ENCODE results near the gene WDR81.
"Not testable (repeated sequence)": the region's sequence is repeated elsewhere in the genome, so short reads cannot be mapped to it uniquely, and the experiment has no call there.

Gene WDR81

GRCh38 chr17:1707107-1707506 is 17.4 kb upstream of the WDR81 start:
- Histone ChIP-seq H3K27ac (replicated peaks) (no peak overlapping the region), H3K27me3 (ENCODE audit: insufficient read depth, poor library complexity, severe bottlenecking) (peaks cover 2% of the 10 kb centered on the region), H3K4me3 (replicated peaks; ENCODE audit: insufficient read depth, low read length) (no peak overlapping the region)
- TF ChIP-seq GABPA (IDR thresholded peaks at IDR 0.05; ENCODE audit: low read depth) (no peak), SPI1 (IDR thresholded peaks at IDR 0.05; ENCODE audit: borderline replicate concordance, low read depth) (no peak), POLR2AphosphoS5 (IDR thresholded peaks at IDR 0.05; ENCODE audit: low read depth) (no peak)
- TF ChIP-seq, protein P1, sequence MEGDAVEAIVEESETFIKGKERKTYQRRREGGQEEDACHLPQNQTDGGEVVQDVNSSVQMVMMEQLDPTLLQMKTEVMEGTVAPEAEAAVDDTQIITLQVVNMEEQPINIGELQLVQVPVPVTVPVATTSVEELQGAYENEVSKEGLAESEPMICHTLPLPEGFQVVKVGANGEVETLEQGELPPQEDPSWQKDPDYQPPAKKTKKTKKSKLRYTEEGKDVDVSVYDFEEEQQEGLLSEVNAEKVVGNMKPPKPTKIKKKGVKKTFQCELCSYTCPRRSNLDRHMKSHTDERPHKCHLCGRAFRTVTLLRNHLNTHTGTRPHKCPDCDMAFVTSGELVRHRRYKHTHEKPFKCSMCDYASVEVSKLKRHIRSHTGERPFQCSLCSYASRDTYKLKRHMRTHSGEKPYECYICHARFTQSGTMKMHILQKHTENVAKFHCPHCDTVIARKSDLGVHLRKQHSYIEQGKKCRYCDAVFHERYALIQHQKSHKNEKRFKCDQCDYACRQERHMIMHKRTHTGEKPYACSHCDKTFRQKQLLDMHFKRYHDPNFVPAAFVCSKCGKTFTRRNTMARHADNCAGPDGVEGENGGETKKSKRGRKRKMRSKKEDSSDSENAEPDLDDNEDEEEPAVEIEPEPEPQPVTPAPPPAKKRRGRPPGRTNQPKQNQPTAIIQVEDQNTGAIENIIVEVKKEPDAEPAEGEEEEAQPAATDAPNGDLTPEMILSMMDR (IDR thresholded peaks at IDR 0.05; ENCODE audit: insufficient read depth, low read length): no peak
- TF ChIP-seq, protein P2, sequence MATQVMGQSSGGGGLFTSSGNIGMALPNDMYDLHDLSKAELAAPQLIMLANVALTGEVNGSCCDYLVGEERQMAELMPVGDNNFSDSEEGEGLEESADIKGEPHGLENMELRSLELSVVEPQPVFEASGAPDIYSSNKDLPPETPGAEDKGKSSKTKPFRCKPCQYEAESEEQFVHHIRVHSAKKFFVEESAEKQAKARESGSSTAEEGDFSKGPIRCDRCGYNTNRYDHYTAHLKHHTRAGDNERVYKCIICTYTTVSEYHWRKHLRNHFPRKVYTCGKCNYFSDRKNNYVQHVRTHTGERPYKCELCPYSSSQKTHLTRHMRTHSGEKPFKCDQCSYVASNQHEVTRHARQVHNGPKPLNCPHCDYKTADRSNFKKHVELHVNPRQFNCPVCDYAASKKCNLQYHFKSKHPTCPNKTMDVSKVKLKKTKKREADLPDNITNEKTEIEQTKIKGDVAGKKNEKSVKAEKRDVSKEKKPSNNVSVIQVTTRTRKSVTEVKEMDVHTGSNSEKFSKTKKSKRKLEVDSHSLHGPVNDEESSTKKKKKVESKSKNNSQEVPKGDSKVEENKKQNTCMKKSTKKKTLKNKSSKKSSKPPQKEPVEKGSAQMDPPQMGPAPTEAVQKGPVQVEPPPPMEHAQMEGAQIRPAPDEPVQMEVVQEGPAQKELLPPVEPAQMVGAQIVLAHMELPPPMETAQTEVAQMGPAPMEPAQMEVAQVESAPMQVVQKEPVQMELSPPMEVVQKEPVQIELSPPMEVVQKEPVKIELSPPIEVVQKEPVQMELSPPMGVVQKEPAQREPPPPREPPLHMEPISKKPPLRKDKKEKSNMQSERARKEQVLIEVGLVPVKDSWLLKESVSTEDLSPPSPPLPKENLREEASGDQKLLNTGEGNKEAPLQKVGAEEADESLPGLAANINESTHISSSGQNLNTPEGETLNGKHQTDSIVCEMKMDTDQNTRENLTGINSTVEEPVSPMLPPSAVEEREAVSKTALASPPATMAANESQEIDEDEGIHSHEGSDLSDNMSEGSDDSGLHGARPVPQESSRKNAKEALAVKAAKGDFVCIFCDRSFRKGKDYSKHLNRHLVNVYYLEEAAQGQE (IDR thresholded peaks at IDR 0.05; ENCODE audit: insufficient replicate concordance, low read depth): no peak
- DNase-seq (ENCODE audit: low read depth in 1 of 2, low spot score in 1 of 2): no peak

- not testable (repeated sequence) for DNase-seq (ENCODE audit: low read depth in 1 of 2, low spot score in 1 of 2)
Observed at GRCh38 chr17:1708791-1709346, 15.6 kb upstream of the WDR81 start.

DNA sequence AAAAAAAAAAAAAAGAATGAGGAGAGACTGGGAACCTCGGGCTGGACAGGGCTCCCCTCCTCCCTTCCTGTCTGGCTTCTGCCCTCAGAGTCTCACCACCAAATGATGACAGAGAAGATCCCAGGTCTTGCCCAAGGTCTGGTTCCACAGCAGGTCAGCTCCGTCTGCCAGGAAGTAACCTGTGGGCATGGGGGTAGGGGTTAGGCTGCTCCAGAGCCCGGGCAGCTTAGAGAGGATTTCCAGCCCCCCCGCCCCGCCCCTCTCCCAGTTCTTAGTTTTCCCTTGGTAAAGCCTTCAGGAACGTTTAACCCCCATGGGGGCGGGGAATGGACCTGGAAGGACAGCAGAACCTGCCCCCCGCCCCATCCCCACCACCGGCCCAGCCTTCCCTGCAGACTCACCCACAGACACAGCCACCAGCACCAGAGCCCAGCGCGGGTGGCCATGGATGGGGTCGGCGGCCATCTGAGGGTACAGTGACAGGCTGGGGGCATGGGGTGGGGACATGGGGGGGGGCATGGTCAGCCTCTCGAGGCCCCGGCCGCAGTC is 15.0 kb upstream of the WDR81 start:
- Histone ChIP-seq H3K27me3 (ENCODE audit: insufficient read depth, poor library complexity, severe bottlenecking) (peaks cover 2% of the 10 kb centered on the region), H3K4me3 (replicated peaks; ENCODE audit: insufficient read depth, low read length) (peak overlapping the region; percentile 40), H3K27ac (replicated peaks) (no peak overlapping the region)
- no peak for TF ChIP-seq POLR2AphosphoS5 (IDR thresholded peaks at IDR 0.05; ENCODE audit: low read depth)
- no peak for TF ChIP-seq GABPA (IDR thresholded peaks at IDR 0.05; ENCODE audit: low read depth)
- TF ChIP-seq, protein P2 (IDR thresholded peaks at IDR 0.05; ENCODE audit: insufficient replicate concordance, low read depth): no peak
- TF ChIP-seq, protein P1 (IDR thresholded peaks at IDR 0.05; ENCODE audit: insufficient read depth, low read length): no peak
- TF ChIP-seq SPI1 (IDR thresholded peaks at IDR 0.05; ENCODE audit: borderline replicate concordance, low read depth): no peak
- peak in 1 of 2 experiments; percentile 55 for DNase-seq (ENCODE audit: low read depth in 1 of 2, low spot score in 1 of 2)

More at GRCh38 chr17:1708791-1709346, 15.6 kb upstream of the WDR81 start:
- not testable (repeated sequence) for H3K27ac ChIP-seq (replicated peaks); H3K4me3 ChIP-seq (replicated peaks; ENCODE audit: insufficient read depth, low read length); H3K27me3 ChIP-seq (ENCODE audit: insufficient read depth, poor library complexity, severe bottlenecking)

- no peak for DNase-seq (ENCODE audit: low read depth in 1 of 2, low spot score in 1 of 2)
- Histone ChIP-seq H3K27ac (replicated peaks) (no peak within 1 kb of the TSS), H3K4me3 (replicated peaks; ENCODE audit: insufficient read depth, low read length) (peak within 1 kb of the TSS; percentile 40), H3K27me3 (ENCODE audit: insufficient read depth, poor library complexity, severe bottlenecking) (peaks cover 2% of the 10 kb centered on the region)
- TF ChIP-seq POLR2AphosphoS5 (IDR thresholded peaks at IDR 0.05; ENCODE audit: low read depth) (no peak), SPI1 (IDR thresholded peaks at IDR 0.05; ENCODE audit: borderline replicate concordance, low read depth) (no peak), GABPA (IDR thresholded peaks at IDR 0.05; ENCODE audit: low read depth) (no peak)
- TF ChIP-seq, protein P1 (IDR thresholded peaks at IDR 0.05; ENCODE audit: insufficient read depth, low read length): no peak
- TF ChIP-seq, protein P2 (IDR thresholded peaks at IDR 0.05; ENCODE audit: insufficient replicate concordance, low read depth): no peak
Observed at GRCh38 chr17:1709971-1710806, 14.3 kb upstream of the WDR81 start, which contains the start of gene TLCD2. Gene TLCD2, minus strand, starts transcription at chr17:1710377. Its CDS starts 135 bp downstream, at chr17:1710242.
